GM10248 (cell line): ENCODE measurements around the gene EHMT2.
"Not testable (repeated sequence)": the region's sequence is repeated elsewhere in the genome, so short reads cannot be mapped to it uniquely, and the experiment has no call there.

Experiments
- CTCF ChIA-PET: fragments of 300-600 bp; sonication (Branson Sonifier 250); formaldehyde crosslinking; extraction: SDS; loops from one replicate; lab custom pipeline; 2021; ENCODE audit warnings: antibody characterized with exemption; lab: Yijun Ruan, JAX
- POLR2A ChIA-PET: fragments of 350-650 bp; sonication (Branson Sonifier 250); formaldehyde crosslinking; extraction: SDS; loops from one replicate; lab custom pipeline; 2020; ENCODE audit warnings: antibody characterized with exemption; lab: Yijun Ruan, JAX
- DNase-seq: peaks from one replicate; pipeline ENCODE4 v3.0.0; 2012; ENCODE audit errors: extremely low spot score
- TF ChIP-seq, protein P1 (sequence below): IDR thresholded peaks from 2 replicates; pipeline ENCODE4 v1.5.1; 2012; ENCODE audit warnings: mild to moderate bottlenecking, low read depth; ENCODE audit errors: extremely low read depth, missing control alignments, control extremely low read depth

EHMT2 gene

DNA sequence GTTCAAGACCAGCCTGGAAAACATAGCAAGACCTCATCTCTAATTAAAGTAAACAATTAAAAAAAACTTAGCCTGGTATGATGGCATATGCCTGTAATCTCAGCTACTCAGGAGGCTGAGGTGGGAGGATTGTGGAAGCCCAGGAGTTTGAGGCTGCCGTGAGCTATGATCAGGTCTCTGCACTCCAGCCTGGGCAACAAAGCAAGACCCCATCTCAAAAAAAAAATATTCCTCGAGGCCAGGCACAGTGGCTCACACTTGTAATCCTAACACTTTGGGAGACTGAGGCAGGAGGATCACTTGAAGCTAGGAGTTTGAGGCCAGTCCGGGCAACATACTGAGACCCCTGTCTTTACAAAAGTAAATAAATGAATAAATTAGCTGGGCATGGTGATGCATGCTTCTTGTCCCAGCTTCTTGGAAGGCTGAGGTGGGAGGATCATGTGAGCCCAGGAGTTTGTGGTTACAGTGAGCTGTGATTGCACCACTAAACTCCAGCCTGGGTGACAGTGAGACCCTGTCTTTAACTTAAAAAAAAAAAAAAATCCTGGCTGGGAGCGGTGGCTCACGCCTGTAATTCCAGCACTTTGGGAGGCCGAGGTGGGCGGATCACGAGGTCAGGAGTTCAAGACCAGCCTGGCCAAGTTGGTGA is 20.7 kb upstream of the EHMT2 start:
- POLR2A ChIA-PET: interaction anchor here (0.7 kb wide), 1 partner anchor 18 kb away, joined by 8 read pairs; no protein-coding TSS in a partner anchor
- CTCF ChIA-PET: interaction anchor here (0.8 to 1.2 kb wide), 3 partner anchors 12 to 20 kb away, joined by 3 to 4 read pairs (median 3); no protein-coding TSS in a partner anchor
- TF ChIP-seq, protein P1, sequence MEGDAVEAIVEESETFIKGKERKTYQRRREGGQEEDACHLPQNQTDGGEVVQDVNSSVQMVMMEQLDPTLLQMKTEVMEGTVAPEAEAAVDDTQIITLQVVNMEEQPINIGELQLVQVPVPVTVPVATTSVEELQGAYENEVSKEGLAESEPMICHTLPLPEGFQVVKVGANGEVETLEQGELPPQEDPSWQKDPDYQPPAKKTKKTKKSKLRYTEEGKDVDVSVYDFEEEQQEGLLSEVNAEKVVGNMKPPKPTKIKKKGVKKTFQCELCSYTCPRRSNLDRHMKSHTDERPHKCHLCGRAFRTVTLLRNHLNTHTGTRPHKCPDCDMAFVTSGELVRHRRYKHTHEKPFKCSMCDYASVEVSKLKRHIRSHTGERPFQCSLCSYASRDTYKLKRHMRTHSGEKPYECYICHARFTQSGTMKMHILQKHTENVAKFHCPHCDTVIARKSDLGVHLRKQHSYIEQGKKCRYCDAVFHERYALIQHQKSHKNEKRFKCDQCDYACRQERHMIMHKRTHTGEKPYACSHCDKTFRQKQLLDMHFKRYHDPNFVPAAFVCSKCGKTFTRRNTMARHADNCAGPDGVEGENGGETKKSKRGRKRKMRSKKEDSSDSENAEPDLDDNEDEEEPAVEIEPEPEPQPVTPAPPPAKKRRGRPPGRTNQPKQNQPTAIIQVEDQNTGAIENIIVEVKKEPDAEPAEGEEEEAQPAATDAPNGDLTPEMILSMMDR: no peak
- DNase-seq: no peak

DNA sequence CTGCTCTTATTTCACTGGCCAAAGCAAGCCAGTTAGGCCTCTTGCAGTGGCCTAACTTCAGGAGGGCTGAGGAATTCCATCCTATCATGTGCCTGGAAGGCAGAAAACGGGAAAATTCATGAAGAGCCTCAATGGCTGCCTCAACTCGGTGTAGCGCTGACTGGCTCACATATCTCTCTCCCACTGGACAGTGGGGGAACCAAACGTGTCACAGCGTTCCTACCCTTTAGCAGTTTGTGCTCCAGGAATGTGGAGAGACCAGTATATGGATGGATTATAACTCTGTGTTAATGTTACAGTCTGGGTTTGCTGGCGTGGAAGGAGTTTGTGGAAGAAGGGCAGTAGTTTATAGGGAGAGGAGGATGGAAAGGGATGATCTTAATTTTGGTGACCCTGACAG is 18.3 kb upstream of the EHMT2 start:
- POLR2A ChIA-PET: interaction anchor here (0.7 kb wide), 1 partner anchor 28 kb away, joined by 6 read pairs; no protein-coding TSS in a partner anchor

DNA sequence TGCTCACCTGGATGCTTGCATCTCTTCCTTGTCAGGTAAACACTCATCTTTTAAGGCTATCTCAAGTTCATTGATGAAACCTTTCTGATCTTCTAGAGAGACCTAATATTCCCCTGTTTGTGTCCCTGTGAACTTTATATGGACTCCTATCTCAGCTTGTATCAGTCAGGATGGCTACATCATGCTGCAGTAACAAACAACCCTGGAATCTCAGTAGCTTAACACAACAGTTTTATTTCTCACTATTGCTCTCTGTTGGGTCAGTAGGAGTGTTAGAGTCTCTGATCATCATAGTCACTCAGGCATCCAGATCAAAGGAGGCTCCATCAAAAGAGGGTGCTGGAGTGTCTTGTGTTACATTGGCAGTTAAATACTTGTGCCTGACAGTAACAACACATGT is 17.9 kb upstream of the EHMT2 start:
- POLR2A ChIA-PET: no interaction called here
- CTCF ChIA-PET: no interaction called here
- DNase-seq: no peak
- TF ChIP-seq, protein P1: no peak

More for the DNA sequence above, 18.3 kb upstream of the EHMT2 start:
- CTCF ChIA-PET: no interaction called here
- TF ChIP-seq, protein P1: no peak
- DNase-seq: no peak

DNA sequence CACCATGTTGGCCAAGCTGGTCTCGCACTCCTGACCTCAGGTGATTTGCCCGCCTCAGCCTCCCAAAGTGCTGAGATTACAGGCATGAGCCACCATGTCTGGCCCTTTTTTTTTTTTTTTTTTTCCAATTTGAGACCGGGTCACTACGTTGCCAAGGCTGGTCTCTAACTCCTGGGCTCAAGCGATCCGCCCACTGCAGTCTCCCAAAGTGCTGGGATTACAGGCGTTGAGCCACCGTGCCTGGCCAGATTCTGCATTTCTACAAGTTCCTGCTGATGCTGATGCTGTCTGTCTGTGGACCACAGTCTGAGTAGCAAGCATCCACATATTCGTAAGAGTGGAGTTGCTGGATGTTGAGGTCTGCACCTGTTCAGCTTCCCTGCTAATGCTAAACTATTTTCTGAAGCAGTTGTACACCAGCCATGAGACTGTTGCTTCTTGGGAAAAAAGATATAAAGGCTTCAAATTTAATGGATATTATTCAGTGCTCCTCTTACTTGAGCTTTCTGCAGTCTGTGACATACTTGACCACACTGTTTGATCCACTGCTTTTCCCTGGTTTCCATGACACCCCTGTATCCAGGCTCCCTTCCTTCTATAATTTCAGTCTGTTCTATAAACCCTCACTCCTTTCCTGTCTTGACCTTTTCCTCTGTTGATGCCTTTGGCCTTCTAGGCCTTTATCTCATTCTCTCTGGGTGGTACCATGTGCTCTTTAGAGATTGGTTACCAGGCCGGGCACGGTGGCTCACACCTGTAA is 14.5 kb upstream of the EHMT2 start:
- DNase-seq: no peak
- TF ChIP-seq, protein P1: no peak
- ChIA-PET POLR2A (interaction anchor here (0.6 kb wide), 1 partner anchor 336 kb away, joined by 3 read pairs; no protein-coding TSS in a partner anchor), CTCF (no interaction called here)

DNA sequence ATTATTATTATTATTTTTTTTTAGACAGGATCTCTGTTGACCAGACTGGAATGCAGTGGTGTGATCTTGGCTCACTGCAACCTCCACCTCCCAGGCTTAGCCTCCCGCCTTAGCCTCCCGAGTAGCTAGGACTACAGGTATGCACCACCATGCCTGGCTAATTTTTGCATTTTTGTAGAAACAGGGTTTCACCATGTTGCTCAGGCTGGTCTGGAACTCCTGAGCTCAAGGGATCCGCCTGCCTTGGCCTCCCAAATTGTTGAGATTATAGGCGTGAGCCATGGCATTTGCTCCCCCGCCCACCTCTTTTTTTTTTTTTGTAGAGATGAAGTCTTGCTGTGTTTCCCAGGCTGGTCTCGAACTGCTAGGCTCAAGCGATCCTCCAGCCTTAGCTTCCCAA is 11.8 kb upstream of the EHMT2 start:
- CTCF ChIA-PET: interaction anchor here (0.8 to 1.6 kb wide), 4 partner anchors 12 to 36 kb away, joined by 3 to 5 read pairs (median 4); partner anchors contain the start of genes CFB and EHMT2
- POLR2A ChIA-PET, DNase-seq: not testable (repeated sequence)

DNA sequence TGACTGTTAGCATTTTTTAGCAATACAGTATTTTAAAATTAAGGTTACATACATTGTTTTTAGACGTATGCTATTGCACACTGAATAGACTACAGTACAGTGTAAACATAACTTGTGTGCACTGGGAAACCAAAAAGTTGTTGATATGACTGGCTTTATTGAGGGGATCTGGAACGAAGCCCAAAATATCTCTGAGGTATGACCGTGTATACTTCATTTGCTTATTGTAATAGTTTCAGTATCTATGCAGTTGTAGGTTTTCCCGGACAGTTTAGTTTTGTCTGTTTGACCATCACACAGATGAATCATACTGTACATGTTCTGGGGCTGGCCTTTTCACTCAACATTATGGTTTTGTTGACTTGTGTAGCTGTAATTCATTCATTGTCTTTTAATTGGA is 11.3 kb upstream of the EHMT2 start:
- POLR2A ChIA-PET: no interaction called here
- peak; percentile 63 for DNase-seq
- TF ChIP-seq, protein P1: no peak
- CTCF ChIA-PET: interaction anchor here (0.8 to 1.6 kb wide), 4 partner anchors 11 to 37 kb away, joined by 3 to 5 read pairs (median 4); partner anchors contain the start of genes CFB and EHMT2

DNA sequence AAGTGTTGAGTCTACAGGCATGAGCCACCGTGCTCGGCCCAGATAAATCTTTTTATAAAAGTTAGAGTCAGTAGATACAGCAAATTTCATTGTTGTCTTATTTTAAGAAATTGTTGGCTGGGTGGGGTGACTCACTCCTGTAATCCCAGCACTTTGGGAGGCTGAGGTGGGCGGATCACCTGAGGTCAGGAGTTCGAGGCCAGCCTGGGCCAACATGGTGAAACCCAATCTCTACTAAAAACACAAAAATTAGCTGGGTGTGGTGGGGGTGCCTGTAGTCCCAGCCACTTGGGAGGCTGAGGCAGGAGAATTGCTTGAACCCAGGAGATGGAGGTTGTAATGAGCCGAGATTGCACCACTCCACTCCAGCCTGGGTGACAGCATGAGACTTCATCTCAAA is 10.8 kb upstream of the EHMT2 start:
- ChIA-PET CTCF (interaction anchor here (1.2 kb wide), 1 partner anchor 17 kb away, joined by 4 read pairs; no protein-coding TSS in a partner anchor), POLR2A (interaction anchor here (0.6 kb wide), 1 partner anchor 94 kb away, joined by 3 read pairs; no protein-coding TSS in a partner anchor)
- DNase-seq: not testable (repeated sequence)
